ENCODE results near the gene SPOCK1.

GRCh38 chr5:136979131-136979530, 520.0 kb downstream of the SPOCK1 start:
- TF ChIP-seq POLR2AphosphoS5 (IDR thresholded peaks at IDR 0.05) (no peak), CTCF (IDR thresholded peaks at IDR 0.05) (no peak), POLR2A (IDR thresholded peaks at IDR 0.05) (no peak)

Data from stomach (tissue), 4 donors.